A673 (cell line): ENCODE data around the gene MRPL10. TPM values are rescaled to one million over a fixed set of nuclear protein-coding genes. Genes with fewer than 3 reads are reported as not detected.

Source experiments
- BruUV-seq: library from RNA; stranded (reverse); fragments of 400-500 nt; replicated peaks from 2 replicates; lab custom pipeline; 2021; lab: Mats Ljungman, UMichigan
- CTCF ChIA-PET: fragments of 300-600 bp; sonication (Branson Sonifier 250); formaldehyde crosslinking; loops from one replicate; lab custom pipeline; 2022; ENCODE audit warnings: antibody characterized with exemption; lab: Charles Lee
- POLR2A ChIA-PET: fragments of 300-600 bp; sonication (Branson Sonifier 250); formaldehyde crosslinking; loops from one replicate; lab custom pipeline; 2022; ENCODE audit warnings: antibody characterized with exemption; ENCODE audit not compliant: low non-redundant PET; lab: Charles Lee
- DNase-seq: peaks from one replicate; pipeline ENCODE4 v3.0.0-alpha.2; 2015; ENCODE audit warnings: low spot score
- H3K27ac ChIP-seq: fragments of 200-600 bp; sonication (generic); 2 replicates; pipeline ENCODE4 v1.5.1; 2016; ENCODE audit warnings: mixed run types, low read depth, mild to moderate bottlenecking, mixed read lengths, antibody characterized with exemption, low read length; ENCODE audit not compliant: poor library complexity, severe bottlenecking
- H3K27me3 ChIP-seq: fragments of 200-600 bp; sonication (generic); replicated peaks from 2 replicates; pipeline ENCODE4 v1.6.1; 2017; ENCODE audit warnings: mixed run types, low read depth, mild to moderate bottlenecking, mixed read lengths, antibody characterized with exemption, low read length; ENCODE audit not compliant: insufficient read depth, poor library complexity
- H3K36me3 ChIP-seq: fragments of 200-600 bp; sonication (generic); 2 replicates; pipeline ENCODE4 v1.6.1; 2016; ENCODE audit warnings: mixed run types, mild to moderate bottlenecking, mixed read lengths, antibody characterized with exemption, low read length; ENCODE audit not compliant: insufficient read depth, poor library complexity, severe bottlenecking
- H3K4me1 ChIP-seq: fragments of 200-600 bp; sonication (generic); 2 replicates; pipeline ENCODE4 v1.6.1; 2017; ENCODE audit warnings: mixed run types, mild to moderate bottlenecking, mixed read lengths, antibody characterized with exemption, low read length; ENCODE audit not compliant: insufficient read depth, poor library complexity, severe bottlenecking
- H3K4me3 ChIP-seq: fragments of 200-600 bp; sonication (generic); 2 replicates; pipeline ENCODE4 v1.5.1; 2016; ENCODE audit warnings: low read depth, mixed run types, mild to moderate bottlenecking, mixed read lengths, low read length; ENCODE audit not compliant: poor library complexity, severe bottlenecking
- H3K9me3 ChIP-seq: fragments of 200-600 bp; sonication (generic); 2 replicates; pipeline ENCODE4 v1.6.1; 2016; ENCODE audit warnings: mixed run types, low read depth, mild to moderate bottlenecking, mixed read lengths, antibody characterized with exemption, low read length; ENCODE audit not compliant: poor library complexity, severe bottlenecking
- EZH2 ChIP-seq: fragments of 200-600 bp; sonication (generic); IDR thresholded peaks from 2 replicates; pipeline ENCODE4 v1.6.1; 2017; ENCODE audit warnings: borderline replicate concordance, low read depth, mild to moderate bottlenecking, mixed read lengths, antibody characterized with exemption, low read length; ENCODE audit not compliant: poor library complexity, severe bottlenecking
- intact Hi-C: fragments of 100-400 bp; cut with micrococcal nuclease; formaldehyde crosslinking; loops from one replicate; pipeline ENCODE4 v1.10.0; 2022; ENCODE audit not compliant: unreplicated experiment
- total RNA-seq: library from RNA; stranded (reverse); gene quantifications from 2 replicates; pipeline ENCODE4 v1.2.3, GENCODE V29; 2021
- TF ChIP-seq, protein P1 (sequence below): fragments of 300-800, 200-600 bp; sonication (generic); conservative IDR thresholded peaks from 2 replicates; pipeline ENCODE4 v1.5.1; 2017; ENCODE audit warnings: low read depth, mild to moderate bottlenecking, antibody characterized with exemption, low read length, moderate library complexity, mixed read lengths

Gene MRPL10
- total RNA-seq, 1 experiment from 2014 or later, result 30.5 TPM

DNA sequence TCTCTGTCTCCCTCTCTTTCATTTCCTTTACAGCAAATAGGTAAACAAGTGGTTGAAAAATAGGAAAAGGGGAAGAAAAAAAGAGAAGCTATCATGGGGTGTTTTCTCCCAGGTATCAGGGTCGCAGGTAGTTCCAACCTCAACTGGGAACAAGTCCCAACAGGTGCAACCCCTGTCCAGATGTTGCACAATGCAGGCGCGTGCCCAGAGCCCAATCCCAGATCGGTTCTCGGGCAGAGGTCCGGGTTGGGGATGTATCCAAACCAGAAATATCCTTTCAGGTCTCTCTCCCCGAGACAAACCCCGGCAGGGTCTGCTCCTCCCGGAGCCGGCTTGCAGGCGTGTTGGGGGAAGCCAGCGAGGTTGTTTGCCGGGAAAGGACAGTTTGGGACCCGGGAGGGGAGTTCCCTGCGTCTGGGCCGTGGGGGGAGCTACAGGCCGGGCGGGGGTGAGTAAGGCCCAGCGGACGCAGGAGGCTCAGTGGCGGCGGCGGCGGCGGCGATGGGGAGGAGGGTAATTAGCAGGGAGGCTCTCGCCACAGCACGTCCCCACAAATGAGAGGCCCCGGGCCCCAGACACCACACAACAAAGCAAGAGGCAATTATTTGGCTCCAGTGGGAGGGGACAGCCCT, 40.8 kb upstream of the MRPL10 start:
- H3K27ac ChIP-seq, result no peak overlapping the region
- H3K4me3 ChIP-seq, result no peak overlapping the region
- intact Hi-C loops, result no loop called here
- TF ChIP-seq EZH2, result no peak
- TF ChIP-seq, protein P1, sequence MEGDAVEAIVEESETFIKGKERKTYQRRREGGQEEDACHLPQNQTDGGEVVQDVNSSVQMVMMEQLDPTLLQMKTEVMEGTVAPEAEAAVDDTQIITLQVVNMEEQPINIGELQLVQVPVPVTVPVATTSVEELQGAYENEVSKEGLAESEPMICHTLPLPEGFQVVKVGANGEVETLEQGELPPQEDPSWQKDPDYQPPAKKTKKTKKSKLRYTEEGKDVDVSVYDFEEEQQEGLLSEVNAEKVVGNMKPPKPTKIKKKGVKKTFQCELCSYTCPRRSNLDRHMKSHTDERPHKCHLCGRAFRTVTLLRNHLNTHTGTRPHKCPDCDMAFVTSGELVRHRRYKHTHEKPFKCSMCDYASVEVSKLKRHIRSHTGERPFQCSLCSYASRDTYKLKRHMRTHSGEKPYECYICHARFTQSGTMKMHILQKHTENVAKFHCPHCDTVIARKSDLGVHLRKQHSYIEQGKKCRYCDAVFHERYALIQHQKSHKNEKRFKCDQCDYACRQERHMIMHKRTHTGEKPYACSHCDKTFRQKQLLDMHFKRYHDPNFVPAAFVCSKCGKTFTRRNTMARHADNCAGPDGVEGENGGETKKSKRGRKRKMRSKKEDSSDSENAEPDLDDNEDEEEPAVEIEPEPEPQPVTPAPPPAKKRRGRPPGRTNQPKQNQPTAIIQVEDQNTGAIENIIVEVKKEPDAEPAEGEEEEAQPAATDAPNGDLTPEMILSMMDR, result no peak
- no peaks in the 10 kb centered on the region for H3K9me3 ChIP-seq
- H3K4me1 ChIP-seq, result no peaks in the 10 kb centered on the region
- BruUV-seq, result no TSS peak
- no peak for DNase-seq
- POLR2A ChIA-PET, result no interaction called here
- H3K27me3 ChIP-seq, result peaks cover 3% of the 10 kb centered on the region
- CTCF ChIA-PET, result no interaction called here
- H3K36me3 ChIP-seq, result no peaks in the 10 kb centered on the region

- H3K27ac ChIP-seq, result no peak overlapping the region
- TF ChIP-seq EZH2, result no peak
- TF ChIP-seq, protein P1, result no peak
- no TSS peak for BruUV-seq
- intact Hi-C loops, result no loop called here
- H3K4me3 ChIP-seq, result no peak overlapping the region
- H3K4me1 ChIP-seq, result no peaks in the 10 kb centered on the region
- H3K36me3 ChIP-seq, result no peaks in the 10 kb centered on the region
- H3K9me3 ChIP-seq, result no peaks in the 10 kb centered on the region
- no peak for DNase-seq
- CTCF ChIA-PET, result no interaction called here
- peaks cover 3% of the 10 kb centered on the region for H3K27me3 ChIP-seq
- POLR2A ChIA-PET, result no interaction called here
Measured at GRCh38 chr17:47871048-47871447, 39.7 kb upstream of the MRPL10 start.

GRCh38 chr17:47870056-47870455, 38.7 kb upstream of the MRPL10 start:
- Histone ChIP-seq H3K27me3 (peaks cover 3% of the 10 kb centered on the region), H3K27ac (no peak overlapping the region), H3K36me3 (no peaks in the 10 kb centered on the region), H3K4me1 (peaks cover 5% of the 10 kb centered on the region), H3K4me3 (no peak overlapping the region), H3K9me3 (no peaks in the 10 kb centered on the region)
- intact Hi-C loops, result no loop called here
- BruUV-seq, result no TSS peak
- DNase-seq, result no peak
- no peak for TF ChIP-seq EZH2
- TF ChIP-seq, protein P1, result no peak
- ChIA-PET POLR2A (interaction anchor here (0.7 kb wide), 1 partner anchor 17 kb away, joined by 3 read pairs; no protein-coding TSS in a partner anchor), CTCF (no interaction called here)
